ENCODE data around the gene BRAF.
"Not testable (repeated sequence)": the region's sequence is repeated elsewhere in the genome, so short reads cannot be mapped to it uniquely, and the experiment has no call there.

GRCh38 chr7:140763166-140763565 is 161.6 kb downstream of the BRAF start:
- TF ChIP-seq CTCF, POLR2AphosphoS5 (IDR thresholded peaks at IDR 0.05): not testable (repeated sequence)

All from prostate gland (tissue), 2 donors.